Tibial artery (tissue), 4 donors: ENCODE data around the gene SPDYE16.
A peak's percentile ranks its signal among the peaks of the same experiment; 100 is the strongest.
"Not testable (repeated sequence)": the region's sequence is repeated elsewhere in the genome, so short reads cannot be mapped to it uniquely, and the experiment has no call there.

Experiments used
- DNase-seq, 2 donors: peaks; one replicate each; pipeline ENCODE4 v3.0.0-alpha.2; 2019
- H3K27ac ChIP-seq, 2 donors: fragments of 200-600 bp; sonication (generic) in 1 of 2; 1 replicate in 1 of 2; 2 replicates in 1 of 2; pipeline ENCODE4 v1.5.1; 2018 to 2019; ENCODE audit warnings: mild to moderate bottlenecking in 1 of 2
- H3K27me3 ChIP-seq, 2 donors: fragments of 200-600 bp; sonication (generic) in 1 of 2; one replicate each; pipeline versions ENCODE4 v1.5.1 to v1.6.0; 2016 to 2019
- H3K36me3 ChIP-seq, 3 donors: fragments of 200-600 bp; sonication (generic) in 2 of 3; one replicate each; pipeline ENCODE4 v1.5.1; 2016 to 2019; ENCODE audit warnings: mild to moderate bottlenecking in 2 of 3
- H3K4me1 ChIP-seq, 4 donors: fragments of 200-600 bp; sonication (generic) in 2 of 4; 1 replicate in 3 of 4; 2 replicates in 1 of 4; pipeline ENCODE4 v1.5.1; 2016 to 2019
- H3K4me3 ChIP-seq, 2 donors: fragments of 200-600 bp; sonication (generic) in 1 of 2; 1 replicate in 1 of 2; 2 replicates in 1 of 2; pipeline ENCODE4 v1.5.1; 2018 to 2019; ENCODE audit warnings: mild to moderate bottlenecking in 2 of 2
- H3K9me3 ChIP-seq, 3 donors: fragments of 200-600 bp; sonication (generic) in 1 of 3; one replicate each; pipeline ENCODE4 v1.5.1; 2016 to 2019
- intact Hi-C: fragments of 100-400 bp; cut with DNase I; formaldehyde crosslinking; loops from one replicate; pipeline ENCODE4 v1.15.0; 2023; ENCODE audit warnings: low total_unique reads

The SPDYE16 gene, protein sequence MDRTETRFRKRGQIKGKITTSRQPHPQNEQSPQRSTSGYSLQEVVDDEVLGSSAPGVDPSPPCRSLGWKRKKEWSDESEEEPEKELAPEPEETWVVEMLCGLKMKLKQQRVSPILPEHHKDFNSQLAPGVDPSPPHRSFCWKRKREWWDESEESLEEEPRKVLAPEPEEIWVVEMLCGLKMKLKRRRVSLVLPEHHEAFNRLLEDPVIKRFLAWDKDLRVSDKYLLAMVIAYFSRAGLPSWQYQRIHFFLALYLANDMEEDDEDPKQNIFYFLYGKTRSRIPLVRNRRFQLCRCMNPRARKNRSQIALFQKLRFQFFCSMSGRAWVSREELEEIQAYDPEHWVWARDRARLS

DNA sequence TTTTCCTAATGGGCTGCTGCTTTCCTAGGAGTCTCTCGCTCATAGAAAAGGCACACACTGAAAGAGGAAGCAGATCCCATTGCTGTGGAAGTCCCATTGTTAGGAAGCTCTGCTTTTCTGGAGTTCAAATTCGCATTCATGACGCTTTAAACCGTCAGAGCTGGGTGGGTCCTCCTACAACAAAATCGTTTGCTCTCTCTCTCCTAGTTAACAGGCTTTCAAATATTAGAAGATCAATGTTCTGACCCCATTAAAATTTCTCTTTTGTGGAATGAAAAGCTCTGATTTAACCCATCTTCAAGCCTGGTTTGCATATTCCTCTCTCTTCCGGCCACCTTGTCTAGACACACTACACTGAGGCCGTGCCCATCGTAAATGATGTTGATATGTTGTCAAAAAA, at the start of gene SPDYE16:
TSS of gene SPDYE16 (minus strand) at position 101 of the 400 bp plus-strand sequence. CDS start 1,838 bp downstream, outside the sequence.
- H3K9me3 ChIP-seq, H3K27me3 ChIP-seq, H3K36me3 ChIP-seq, H3K4me3 ChIP-seq, intact Hi-C loops, H3K4me1 ChIP-seq, DNase-seq, H3K27ac ChIP-seq: not testable (repeated sequence)

DNA sequence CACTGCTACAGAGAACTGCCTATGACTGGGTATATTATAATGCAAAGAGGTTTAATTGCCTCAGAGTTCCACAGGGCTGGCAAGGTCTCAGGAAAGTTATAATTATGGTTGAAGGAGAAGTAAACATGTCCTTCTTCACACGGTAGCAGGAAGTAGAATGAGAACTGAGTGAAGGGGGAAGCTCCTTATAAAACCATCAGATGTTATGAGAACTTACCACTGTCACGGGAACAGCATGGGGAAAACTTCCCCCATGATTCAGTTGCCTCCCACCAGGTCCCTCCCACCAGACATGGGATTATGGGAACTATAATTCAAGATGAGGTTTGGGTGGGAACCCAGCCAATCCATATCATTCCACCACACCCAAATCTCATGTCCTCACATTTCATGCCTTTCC, 49.6 kb upstream of the SPDYE16 start:
- intact Hi-C loops, H3K27ac ChIP-seq, DNase-seq: not testable (repeated sequence)

DNA sequence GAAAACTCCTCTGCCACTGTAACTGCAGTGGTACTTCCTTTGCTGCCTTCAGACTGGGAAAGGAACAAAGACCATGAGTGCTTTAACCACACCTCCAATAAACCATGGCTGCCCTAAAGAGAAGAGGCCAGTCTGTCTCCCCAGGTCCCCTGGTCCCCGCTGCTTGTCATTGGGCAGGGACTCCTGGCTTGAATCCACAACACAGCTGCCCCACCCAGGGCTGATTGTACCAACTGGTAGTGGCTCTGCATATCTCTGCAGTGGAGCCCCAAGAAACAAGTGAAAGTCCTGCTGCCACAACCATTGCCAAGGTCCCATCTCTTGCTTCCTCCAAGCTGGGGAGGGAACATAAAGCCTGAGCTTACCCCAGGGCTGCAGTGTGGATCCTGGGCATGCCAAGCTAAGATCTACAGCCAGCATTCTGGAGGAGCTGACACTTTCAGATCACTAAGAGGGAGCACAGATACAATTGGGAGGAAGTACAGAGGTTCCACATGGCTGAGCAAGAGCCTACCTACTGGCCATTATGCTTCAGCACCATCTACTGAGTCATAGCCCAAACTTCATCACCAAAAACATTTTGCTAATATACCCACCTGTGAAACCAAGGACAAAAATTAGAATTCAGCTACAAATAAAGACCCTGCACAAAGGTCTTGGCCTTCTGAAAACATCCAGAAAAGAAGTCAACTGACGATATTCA, 48.7 kb upstream of the SPDYE16 start:
- H3K27ac ChIP-seq, H3K9me3 ChIP-seq, intact Hi-C loops, H3K27me3 ChIP-seq, DNase-seq, H3K36me3 ChIP-seq, H3K4me3 ChIP-seq, H3K4me1 ChIP-seq: not testable (repeated sequence)

More for the DNA sequence above, 49.6 kb upstream of the SPDYE16 start:
- not testable (repeated sequence) for H3K9me3 ChIP-seq, H3K36me3 ChIP-seq, H3K4me3 ChIP-seq, H3K4me1 ChIP-seq, H3K27me3 ChIP-seq

DNA sequence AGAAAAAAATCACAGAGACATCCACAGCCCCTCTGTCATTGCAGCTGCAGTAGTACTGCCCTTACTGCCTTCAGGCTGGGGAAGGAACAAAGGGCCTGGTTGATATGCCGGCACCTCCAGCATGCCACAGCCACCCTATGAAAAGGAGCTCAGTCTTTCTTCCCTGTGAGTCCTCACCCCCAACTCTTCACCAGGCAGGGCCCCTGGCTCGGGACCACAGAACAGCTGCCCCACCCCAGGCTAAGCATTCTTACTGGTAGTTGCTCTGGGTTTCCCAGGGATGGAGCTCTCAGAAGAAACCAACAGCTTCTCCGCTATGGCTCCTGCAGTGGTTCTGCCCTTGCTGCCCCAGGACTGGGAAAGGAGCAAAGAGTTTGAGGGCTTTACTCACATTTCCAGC, 47.9 kb upstream of the SPDYE16 start:
- H3K36me3 ChIP-seq, intact Hi-C loops, H3K27me3 ChIP-seq, H3K4me3 ChIP-seq, DNase-seq, H3K4me1 ChIP-seq, H3K9me3 ChIP-seq, H3K27ac ChIP-seq: not testable (repeated sequence)

DNA sequence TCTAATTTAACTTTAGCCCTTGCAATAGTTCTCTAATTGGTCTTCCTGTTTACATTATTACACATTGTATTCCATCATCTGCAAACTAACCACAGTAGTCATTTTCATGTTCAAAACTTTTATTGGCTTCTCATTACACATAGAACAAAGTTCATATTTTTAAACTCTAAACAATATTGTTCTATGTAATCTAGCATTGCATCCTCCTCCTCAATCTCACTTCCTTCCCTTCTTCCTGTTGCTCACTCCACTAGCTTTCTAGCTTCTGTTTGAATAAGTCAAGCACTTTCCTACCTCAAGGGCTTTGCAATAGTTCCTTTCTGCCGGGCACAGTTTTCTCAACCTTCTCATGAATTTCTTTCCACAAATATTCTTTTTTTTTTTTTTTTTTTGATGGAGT, 45.5 kb upstream of the SPDYE16 start:
- intact Hi-C loops, H3K27me3 ChIP-seq, H3K27ac ChIP-seq, H3K4me3 ChIP-seq, H3K36me3 ChIP-seq, H3K9me3 ChIP-seq, DNase-seq: not testable (repeated sequence)
- peaks cover 0 to 21% (median 4%) of the 10 kb centered on the region in 4 donors for H3K4me1 ChIP-seq

DNA sequence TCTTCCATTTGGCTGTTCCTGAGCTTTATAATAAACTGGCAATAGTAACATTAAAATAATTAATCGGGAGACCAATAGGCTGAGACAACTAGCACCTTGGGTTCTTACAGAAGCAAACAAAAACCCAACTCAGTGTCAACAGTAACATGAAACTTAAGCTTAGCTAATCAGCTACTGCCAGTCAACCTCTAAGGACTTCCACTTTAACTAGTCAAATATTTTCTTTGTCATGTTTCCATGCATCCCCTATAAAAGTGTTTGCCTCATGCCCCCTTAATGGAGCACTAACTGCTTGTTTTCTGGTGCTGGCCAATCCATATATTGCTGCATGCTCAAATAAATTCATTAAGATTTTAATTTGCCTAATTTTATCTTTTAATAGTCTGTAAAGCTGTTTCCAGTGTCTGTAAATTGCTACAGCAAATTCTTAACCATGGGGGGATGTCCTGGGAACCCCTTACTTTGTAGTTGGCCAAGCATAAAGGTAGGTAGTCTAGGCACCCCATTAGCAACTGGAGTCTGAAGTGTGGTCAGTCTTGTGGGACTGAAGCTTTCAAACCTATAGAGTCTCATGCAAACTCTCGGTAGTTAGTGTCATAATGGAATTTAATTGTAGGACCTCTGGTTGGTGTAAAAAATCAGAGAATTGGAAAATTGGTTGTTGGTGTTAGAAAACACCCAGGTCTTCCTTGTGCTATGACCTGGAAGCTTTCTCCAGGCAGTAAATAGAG, 43.7 kb upstream of the SPDYE16 start:
- H3K4me3 ChIP-seq, H3K9me3 ChIP-seq, intact Hi-C loops, DNase-seq, H3K36me3 ChIP-seq, H3K27ac ChIP-seq, H3K27me3 ChIP-seq: not testable (repeated sequence)
- H3K4me1 ChIP-seq: peaks cover 0 to 33% (median 10%) of the 10 kb centered on the region in 4 donors

DNA sequence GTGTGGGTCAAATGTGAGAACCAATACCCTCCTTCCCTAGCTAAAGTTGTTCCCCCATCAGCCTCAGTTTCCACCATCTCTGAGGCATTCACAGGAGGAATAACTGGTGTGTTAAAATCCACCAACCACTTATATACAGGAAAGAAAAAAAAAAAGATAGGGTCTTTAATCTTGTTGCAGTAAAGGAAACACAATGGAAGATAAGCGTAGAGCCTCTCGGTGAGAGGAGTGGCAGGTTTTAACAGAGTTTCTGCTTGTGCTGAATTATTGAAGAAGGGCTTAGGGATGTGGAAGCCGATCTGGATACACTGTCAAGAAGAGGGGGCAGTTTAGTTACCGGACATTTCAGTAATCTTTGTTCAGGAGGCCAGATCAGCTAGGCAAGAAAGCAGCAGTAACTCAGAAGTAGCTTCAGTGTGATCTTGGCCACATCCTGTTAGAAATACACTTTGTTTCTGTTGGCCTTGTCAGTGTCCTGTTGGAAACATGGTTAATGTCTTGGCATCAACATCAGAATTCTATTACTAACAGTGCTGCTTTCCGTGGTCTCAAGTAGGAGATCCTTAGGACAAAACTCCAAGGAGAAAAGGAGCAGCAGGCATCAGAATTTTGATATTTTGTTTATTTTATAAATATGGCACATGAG, 40.7 kb upstream of the SPDYE16 start:
- H3K27me3 ChIP-seq, H3K9me3 ChIP-seq, H3K36me3 ChIP-seq, DNase-seq, intact Hi-C loops: not testable (repeated sequence)
- peaks cover 0 to 33% (median 10%) of the 10 kb centered on the region in 4 donors for H3K4me1 ChIP-seq
- peak overlapping the region; percentile 61 to 73 for H3K27ac ChIP-seq
- peak overlapping the region in 1 of 2 donors; percentile 16 for H3K4me3 ChIP-seq

DNA sequence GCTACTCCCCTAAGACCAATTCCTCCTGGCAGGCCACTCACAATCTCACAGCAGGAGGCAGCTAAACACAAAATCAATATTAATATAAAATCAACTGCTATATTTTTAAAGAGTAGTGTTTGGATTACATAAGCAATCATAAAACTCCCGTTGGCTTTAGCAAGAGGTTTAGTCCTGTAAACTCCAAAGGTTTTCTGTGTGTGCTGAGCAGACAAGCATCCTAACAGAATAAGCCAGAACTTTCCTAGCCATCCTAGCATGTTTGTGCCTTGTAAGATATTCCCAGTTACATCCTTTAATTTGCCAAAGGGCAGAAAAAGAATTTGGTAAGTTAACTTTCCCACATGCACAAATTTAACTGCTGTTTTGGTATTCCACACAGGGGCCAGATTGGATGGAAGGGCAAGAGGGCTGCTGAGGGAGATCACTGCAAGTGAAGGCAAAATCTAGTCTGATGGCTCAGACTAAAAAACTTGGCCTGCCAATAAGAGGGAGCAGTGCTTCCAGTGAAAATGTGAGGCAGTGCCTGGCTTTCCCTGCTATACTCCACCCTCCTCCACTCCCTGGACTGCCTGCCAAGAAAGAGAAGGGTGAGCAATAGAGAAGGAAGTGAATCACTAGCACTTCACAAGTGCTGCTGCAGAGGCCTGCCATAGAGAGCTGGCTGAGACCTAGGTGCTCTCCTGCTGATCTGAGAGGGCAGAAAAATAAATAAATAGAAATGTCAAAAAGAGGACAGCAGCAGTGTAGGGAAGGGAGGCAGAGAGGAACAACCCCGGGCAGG, 39.9 kb upstream of the SPDYE16 start:
- H3K27me3 ChIP-seq, H3K36me3 ChIP-seq, H3K4me3 ChIP-seq, H3K9me3 ChIP-seq, intact Hi-C loops: not testable (repeated sequence)
- DNase-seq: peak; percentile 91 to 93
- Histone ChIP-seq H3K4me1 (peaks cover 0 to 31% (median 10%) of the 10 kb centered on the region in 4 donors), H3K27ac (peak overlapping the region; percentile 61 to 73)

DNA sequence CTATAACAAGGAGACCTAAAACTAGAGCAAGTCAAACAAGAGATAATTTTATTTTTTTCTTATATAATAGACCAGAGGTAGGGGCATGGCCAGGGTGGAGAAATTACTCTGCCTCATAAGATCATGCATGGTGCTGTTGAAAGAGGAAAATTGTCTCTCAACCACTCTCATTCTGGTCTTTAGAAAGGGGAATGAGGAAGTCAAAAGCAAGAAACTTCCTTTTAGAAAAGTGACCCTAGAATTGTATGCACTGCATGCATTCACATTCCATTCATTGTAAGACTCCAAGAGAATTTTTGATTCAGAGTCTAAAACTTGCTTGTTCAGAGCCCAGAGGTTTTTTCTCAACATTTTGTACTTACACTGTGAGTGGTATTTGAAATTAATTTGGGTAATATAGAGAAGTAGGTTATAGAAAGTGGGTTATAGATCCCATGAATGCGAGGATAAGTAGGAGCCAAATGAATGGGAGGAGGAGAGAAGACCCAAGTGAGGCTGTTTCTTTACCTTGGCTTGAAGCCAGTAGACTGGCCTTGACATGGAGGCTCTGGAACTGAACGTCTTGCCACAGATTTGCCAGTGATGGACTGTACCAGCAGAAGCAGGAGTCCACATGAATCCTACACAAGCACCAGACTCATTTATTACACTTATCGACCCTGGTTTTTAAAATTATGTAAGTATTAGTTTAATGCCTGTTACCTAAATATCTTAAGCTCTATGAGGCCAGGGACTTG, 33.0 kb upstream of the SPDYE16 start:
- intact Hi-C loops, H3K27ac ChIP-seq, DNase-seq: not testable (repeated sequence)

DNA sequence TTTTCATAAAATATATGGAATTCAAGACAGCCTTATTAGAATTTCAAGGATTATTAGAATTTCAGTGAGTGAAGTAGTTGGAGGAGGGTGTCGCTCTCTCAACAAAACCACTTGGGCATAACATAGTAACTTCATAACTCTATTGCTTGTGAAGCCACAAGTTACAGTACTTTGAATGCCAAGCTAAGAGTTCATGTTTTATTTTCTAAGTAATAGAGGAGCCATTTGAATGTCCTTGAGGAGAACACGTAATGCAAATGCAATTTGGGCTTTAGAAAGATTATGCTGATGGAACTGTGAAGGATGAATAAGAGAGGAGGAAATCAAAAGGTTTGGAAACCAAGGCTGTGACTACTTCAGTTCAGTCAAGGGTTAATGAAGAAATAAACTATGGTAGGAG, 32.3 kb upstream of the SPDYE16 start:
- DNase-seq, H3K4me3 ChIP-seq, H3K27ac ChIP-seq, H3K9me3 ChIP-seq, H3K36me3 ChIP-seq, intact Hi-C loops, H3K4me1 ChIP-seq, H3K27me3 ChIP-seq: not testable (repeated sequence)

More for the DNA sequence above, 33.0 kb upstream of the SPDYE16 start:
- H3K9me3 ChIP-seq, H3K36me3 ChIP-seq, H3K4me3 ChIP-seq, H3K4me1 ChIP-seq, H3K27me3 ChIP-seq: not testable (repeated sequence)

DNA sequence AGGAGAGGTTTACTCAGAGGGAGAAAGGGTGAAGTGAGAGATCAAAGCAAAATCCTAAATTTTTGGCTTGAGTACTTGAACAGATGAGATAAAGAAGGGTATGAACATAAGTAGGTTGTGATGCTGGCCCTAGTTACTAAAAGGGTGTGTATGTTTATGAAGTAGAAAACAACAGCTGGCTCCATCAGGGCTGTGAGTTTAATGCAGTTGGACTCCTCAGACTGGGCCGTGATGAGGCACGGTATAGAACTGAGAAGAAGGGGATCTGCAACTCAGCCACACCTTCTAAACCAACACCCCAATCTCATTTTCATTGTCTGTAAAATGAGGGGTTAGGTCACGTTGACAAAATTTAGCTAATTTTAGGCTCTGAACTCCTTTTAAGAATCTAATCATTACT, 29.2 kb upstream of the SPDYE16 start:
- H3K27ac ChIP-seq, H3K36me3 ChIP-seq, DNase-seq, H3K4me3 ChIP-seq, H3K27me3 ChIP-seq, H3K4me1 ChIP-seq, intact Hi-C loops, H3K9me3 ChIP-seq: not testable (repeated sequence)

DNA sequence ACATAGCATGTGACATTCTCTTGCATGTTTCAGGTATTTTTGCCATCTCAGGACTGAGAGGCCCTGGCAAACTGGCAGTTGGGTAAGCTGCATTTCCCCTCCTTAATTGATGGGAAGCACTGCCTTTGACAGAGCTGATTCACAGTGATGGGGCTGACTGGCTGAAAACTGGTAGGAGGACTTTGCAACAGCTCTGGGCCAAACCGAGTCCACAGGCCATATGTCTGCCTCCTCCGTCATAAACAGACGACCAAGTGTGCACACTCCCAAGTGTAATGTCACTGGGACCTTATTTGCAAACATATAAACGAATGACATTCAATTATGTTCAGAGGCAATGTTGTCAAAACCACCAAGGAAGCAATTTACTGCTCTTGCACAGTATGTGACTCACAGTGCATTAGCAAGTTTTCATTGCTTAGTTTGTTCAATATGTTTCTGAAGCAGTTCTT, 27.3 kb upstream of the SPDYE16 start:
- DNase-seq, H3K36me3 ChIP-seq, H3K9me3 ChIP-seq, H3K27ac ChIP-seq, H3K4me1 ChIP-seq, H3K27me3 ChIP-seq, intact Hi-C loops, H3K4me3 ChIP-seq: not testable (repeated sequence)
